LNCAP (cell line): Measurements from ENCODE around the gene FTMT.

Source experiments
- CTCF ChIP-seq: fragments of 450-650 bp; IDR thresholded peaks from 2 replicates; pipeline ENCODE4 v1.5.1; 2017; ENCODE audit warnings: mild to moderate bottlenecking

The FTMT gene

GRCh38 chr5:121850272-121850671 lies 1.4 kb upstream of the FTMT start:
- TF ChIP-seq CTCF: no peak

GRCh38 chr5:121853850-121854249 lies 2.2 kb downstream of the FTMT start:
- no peak for TF ChIP-seq CTCF

- TF ChIP-seq CTCF: no peak
These were observed 11.1 kb downstream of the FTMT start for GRCh38 chr5:121862801-121863200.

- no peak for TF ChIP-seq CTCF
These were observed 12.1 kb downstream of the FTMT start for GRCh38 chr5:121863753-121864285.

GRCh38 chr5:121867403-121867802 lies 15.7 kb downstream of the FTMT start:
- TF ChIP-seq CTCF: no peak

- TF ChIP-seq CTCF: peak; percentile 51; the same call in 1 of the 2 replicates
These were observed 18.8 kb downstream of the FTMT start for GRCh38 chr5:121870489-121870888.

GRCh38 chr5:121872856-121873255 lies 21.2 kb downstream of the FTMT start:
- TF ChIP-seq CTCF: no peak

- TF ChIP-seq CTCF: no peak
These were observed 21.7 kb downstream of the FTMT start for GRCh38 chr5:121873409-121873808.
